Tongue (tissue), 2 donors: ENCODE measurements around the gene AFAP1L2. TPM values are rescaled to one million over a fixed set of nuclear protein-coding genes. Genes with fewer than 3 reads are reported as not detected.

Experiments
- DNase-seq: peaks from one replicate; pipeline ENCODE4 v3.0.0-alpha.2; 2015
- total RNA-seq: library from RNA; depleted of rRNA; stranded (reverse); fragments of >200 nt; gene quantifications from one replicate; pipeline ENCODE4 v1.2.3, GENCODE V29; 2014

The AFAP1L2 gene
- 55.0 TPM for total RNA-seq

- peak; percentile 65 for DNase-seq
These were observed at the start of gene AFAP1L2 for GRCh38 chr10:114404171-114405010. AFAP1L2 (minus strand) TSS chr10:114404502; CDS start chr10:114404455, 47 bp downstream.

- no peak for DNase-seq
These were observed 49.3 kb upstream of the AFAP1L2 start for GRCh38 chr10:114453576-114453975.

- DNase-seq: no peak
These were observed 44.6 kb upstream of the AFAP1L2 start for GRCh38 chr10:114448897-114449296.

GRCh38 chr10:114445332-114445731 is 41.0 kb upstream of the AFAP1L2 start:
- no peak for DNase-seq

- no peak for DNase-seq
These were observed 40.5 kb upstream of the AFAP1L2 start for GRCh38 chr10:114444819-114445218.

- no peak for DNase-seq
These were observed 37.9 kb upstream of the AFAP1L2 start for GRCh38 chr10:114442091-114442630.

GRCh38 chr10:114441107-114441506 is 36.8 kb upstream of the AFAP1L2 start:
- no peak for DNase-seq

- DNase-seq: peak; percentile 41
These were observed 33.4 kb upstream of the AFAP1L2 start for GRCh38 chr10:114437473-114438292.

- no peak for DNase-seq
These were observed 32.6 kb upstream of the AFAP1L2 start for GRCh38 chr10:114436941-114437340.

GRCh38 chr10:114432566-114433093 is 28.3 kb upstream of the AFAP1L2 start:
- DNase-seq: no peak

GRCh38 chr10:114431414-114432135 is 27.3 kb upstream of the AFAP1L2 start:
- DNase-seq: no peak

- DNase-seq: no peak
These were observed 26.5 kb upstream of the AFAP1L2 start for GRCh38 chr10:114430688-114431413.

GRCh38 chr10:114429581-114430335 is 25.5 kb upstream of the AFAP1L2 start:
- no peak for DNase-seq

- peak; percentile 42 for DNase-seq
These were observed 23.0 kb upstream of the AFAP1L2 start for GRCh38 chr10:114427124-114427852.

- peak; percentile 15 for DNase-seq
These were observed 22.2 kb upstream of the AFAP1L2 start for GRCh38 chr10:114426476-114426875.

- DNase-seq: no peak
These were observed 16.6 kb upstream of the AFAP1L2 start for GRCh38 chr10:114420811-114421485.

- DNase-seq: no peak
These were observed 13.8 kb upstream of the AFAP1L2 start for GRCh38 chr10:114418109-114418508.

- DNase-seq: no peak
These were observed 8.8 kb upstream of the AFAP1L2 start for GRCh38 chr10:114412907-114413797.
